Sigmoid colon (tissue), 7 donors: ENCODE results near the gene PWWP2A. TPM values are rescaled to one million over a fixed set of nuclear protein-coding genes. Genes with fewer than 3 reads are reported as not detected.

Experiments used
- DNase-seq: peaks from one replicate; pipeline ENCODE4 v3.0.0-alpha.2; 2019
- H3K27ac ChIP-seq, 4 donors: fragments of 200-600 bp; sonication (generic); one replicate each; pipeline ENCODE4 v1.5.1; 2016 to 2019; ENCODE audit warnings: mild to moderate bottlenecking in 1 of 4
- H3K27me3 ChIP-seq, 3 donors: fragments of 200-600 bp; sonication (generic); one replicate each; pipeline ENCODE4 v1.5.1; 2019; ENCODE audit warnings: mild to moderate bottlenecking in 1 of 3
- H3K36me3 ChIP-seq, 4 donors: fragments of 200-600 bp; sonication (generic); one replicate each; pipeline ENCODE4 v1.5.1; 2016 to 2019
- H3K4me1 ChIP-seq, 4 donors: fragments of 200-600 bp; sonication (generic); one replicate each; pipeline ENCODE4 v1.5.1; 2017 to 2019
- H3K4me3 ChIP-seq, 4 donors: fragments of 200-600 bp; sonication (generic); one replicate each; pipeline ENCODE4 v1.5.1; 2017 to 2019; ENCODE audit warnings: mild to moderate bottlenecking in 2 of 4, moderate library complexity in 1 of 4
- H3K9me3 ChIP-seq, 4 donors: fragments of 200-600 bp in 3 of 4; sonication (generic) in 3 of 4; one replicate each; pipeline versions ENCODE4 v1.5.1 to v1.6.1; 2013 to 2019
- CTCF ChIP-seq, 4 experiments: fragments of 450-650 bp in 3 of 4; fragments of 200-600 bp in 1 of 4; IDR thresholded peaks; one replicate each; pipeline ENCODE4 v1.5.1; 2016 to 2019; ENCODE audit warnings: antibody characterized with exemption in 4 of 4, mild to moderate bottlenecking in 3 of 4, moderate library complexity in 2 of 4
- EP300 ChIP-seq, 4 donors: sonication (generic); formaldehyde crosslinking; IDR thresholded peaks; one replicate each; pipeline ENCODE4 v1.6.1; 2017; ENCODE audit warnings: antibody characterized with exemption in 4 of 4
- POLR2A ChIP-seq, 2 donors: fragments of 450-650 bp; IDR thresholded peaks; one replicate each; pipeline ENCODE4 v1.6.1; 2016; ENCODE audit warnings: antibody characterized with exemption in 2 of 2, mild to moderate bottlenecking in 2 of 2, moderate library complexity in 2 of 2
- POLR2AphosphoS5 ChIP-seq, 4 donors: sonication (generic); formaldehyde crosslinking; IDR thresholded peaks; one replicate each; pipeline ENCODE4 v1.6.1; 2017; ENCODE audit warnings: antibody characterized with exemption in 4 of 4
- WGBS, 2 donors: extraction: QIAGEN DNeasy Blood & Tissue Kit; methylation state at CpG; one replicate each; pipeline ENCODE4 v1.1.7; 2013; 5-methylcytosine and 5-hydroxymethylcytosine counted together
- intact Hi-C: fragments of 100-400 bp; cut with DNase I; formaldehyde crosslinking; loops from one replicate; pipeline ENCODE4 v1.15.1; 2023
- polyA plus RNA-seq, 3 donors: library from polyadenylated mRNA; stranded (reverse); fragments of 200-250 nt; gene quantifications; one replicate each; pipeline ENCODE4 v1.2.3, GENCODE V29; 2013
- total RNA-seq, 4 donors: library from RNA; depleted of rRNA; stranded (reverse); fragments of >200 nt; gene quantifications; one replicate each; pipeline ENCODE4 v1.1.0, GENCODE V29; 2016
- donor health status: healthy with polysubstance abuse.
- donor health status: Bipolar disorder and iron deficiency.
- donor health status: healthy.

Gene PWWP2A
- total and polyA plus RNA-seq, 7 donors, result 9.0 to 33.2 (median 24.8) TPM

GRCh38 chr5:160061770-160062169, 57.5 kb downstream of the PWWP2A start:
- intact Hi-C loops, result no loop called here
- Histone ChIP-seq H3K27ac (no peak overlapping the region), H3K27me3 (no peaks in the 10 kb centered on the region), H3K4me1 (no peaks in the 10 kb centered on the region), H3K4me3 (no peak overlapping the region), H3K9me3 (no peaks in the 10 kb centered on the region), H3K36me3 (peaks cover 6 to 80% (median 25%) of the 10 kb centered on the region in 4 donors)
- 63 to 95% methylated on average over 3 of the region's 3 CpGs for WGBS, 2 donors
- TF ChIP-seq POLR2AphosphoS5 (IDR thresholded peaks at IDR 0.05), result no peak
- TF ChIP-seq POLR2A (IDR thresholded peaks at IDR 0.05), result no peak
- TF ChIP-seq EP300 (IDR thresholded peaks at IDR 0.05), result no peak
- TF ChIP-seq CTCF (IDR thresholded peaks at IDR 0.05), result no peak
- no peak for DNase-seq

GRCh38 chr5:160060001-160060400, 59.2 kb downstream of the PWWP2A start:
- TF ChIP-seq POLR2A (IDR thresholded peaks at IDR 0.05) (no peak), EP300 (IDR thresholded peaks at IDR 0.05) (no peak), POLR2AphosphoS5 (IDR thresholded peaks at IDR 0.05) (no peak)
- no peak for DNase-seq

DNA sequence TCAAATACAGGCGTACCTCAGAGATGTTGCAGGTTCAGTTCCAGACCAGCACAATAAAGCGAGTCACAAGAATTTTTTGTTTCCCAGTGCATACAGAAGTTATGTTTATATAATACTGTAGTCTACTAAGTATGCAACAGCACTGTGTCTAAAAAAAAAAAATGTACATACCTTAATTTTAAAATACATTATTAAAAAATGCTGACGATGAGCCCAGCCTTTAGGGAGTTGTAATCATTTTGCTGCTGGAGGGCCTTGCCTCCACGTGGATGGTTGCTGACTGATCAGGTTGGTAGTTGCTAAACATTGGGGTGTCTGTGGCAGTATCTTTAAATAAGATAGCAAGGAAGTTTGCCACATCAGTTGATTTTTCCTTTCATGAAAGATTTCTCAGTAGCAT, 62.0 kb downstream of the PWWP2A start:
- H3K27me3 ChIP-seq, result no peaks in the 10 kb centered on the region
- no peak for DNase-seq
- WGBS, 2 donors, result 97 to 98% methylated on average over 4 of the region's 4 CpGs
- TF ChIP-seq CTCF (IDR thresholded peaks at IDR 0.05) (no peak), POLR2AphosphoS5 (IDR thresholded peaks at IDR 0.05) (no peak), POLR2A (IDR thresholded peaks at IDR 0.05) (no peak), EP300 (IDR thresholded peaks at IDR 0.05) (no peak)
- no peak overlapping the region for H3K4me3 ChIP-seq
- no peaks in the 10 kb centered on the region for H3K9me3 ChIP-seq
- H3K4me1 ChIP-seq, result no peaks in the 10 kb centered on the region
- intact Hi-C loops, result no loop called here
- H3K27ac ChIP-seq, result no peak overlapping the region
- H3K36me3 ChIP-seq, result peaks cover 29 to 95% (median 36%) of the 10 kb centered on the region in 4 donors

More at GRCh38 chr5:160060001-160060400, 59.2 kb downstream of the PWWP2A start:
- Histone ChIP-seq H3K36me3 (peaks cover 24 to 80% (median 30%) of the 10 kb centered on the region in 4 donors), H3K27ac (no peak overlapping the region), H3K4me3 (no peak overlapping the region), H3K4me1 (no peaks in the 10 kb centered on the region), H3K9me3 (no peaks in the 10 kb centered on the region), H3K27me3 (no peaks in the 10 kb centered on the region)
- intact Hi-C loops, result no loop called here
- WGBS, 2 donors, result 94 to 97% methylated on average over 4 of the region's 4 CpGs

GRCh38 chr5:160054831-160055230, 64.4 kb downstream of the PWWP2A start:
- no peak overlapping the region for H3K4me3 ChIP-seq
- no peaks in the 10 kb centered on the region for H3K9me3 ChIP-seq
- no peak for TF ChIP-seq POLR2A (IDR thresholded peaks at IDR 0.05)
- no peak for TF ChIP-seq EP300 (IDR thresholded peaks at IDR 0.05)
- no peak for TF ChIP-seq CTCF (IDR thresholded peaks at IDR 0.05)
- TF ChIP-seq POLR2AphosphoS5 (IDR thresholded peaks at IDR 0.05), result no peak
- no peak for DNase-seq
- H3K27me3 ChIP-seq, result no peaks in the 10 kb centered on the region
- no peak overlapping the region for H3K27ac ChIP-seq
- WGBS, 2 donors, result 63 to 79% methylated on average over 2 of the region's 2 CpGs
- intact Hi-C loops, result no loop called here
- H3K4me1 ChIP-seq, result no peaks in the 10 kb centered on the region
- H3K36me3 ChIP-seq, result peaks cover 41 to 97% (median 49%) of the 10 kb centered on the region in 4 donors

DNA sequence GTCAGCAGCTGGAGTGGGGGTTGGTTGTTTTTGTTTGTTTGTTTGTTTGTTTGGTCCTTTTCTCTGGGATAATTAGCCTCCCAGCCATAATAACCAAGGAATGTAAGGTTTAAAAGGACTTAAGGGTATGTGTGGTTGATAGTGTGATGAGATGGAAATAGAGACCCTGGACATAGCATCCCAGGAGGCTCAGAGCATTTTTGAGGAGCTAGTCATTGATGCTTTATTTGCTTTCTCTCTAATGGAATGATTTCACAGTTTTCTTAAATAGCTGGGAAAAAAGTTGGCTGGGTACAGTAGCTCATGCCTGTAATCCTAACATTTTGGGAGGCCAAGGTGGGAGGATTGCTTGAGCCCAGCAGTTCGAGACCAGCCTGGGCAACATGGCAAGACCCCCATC, 65.2 kb downstream of the PWWP2A start:
- Histone ChIP-seq H3K4me3 (no peak overlapping the region), H3K27me3 (no peaks in the 10 kb centered on the region), H3K27ac (no peak overlapping the region), H3K36me3 (peaks cover 48 to 97% (median 52%) of the 10 kb centered on the region in 4 donors), H3K9me3 (no peaks in the 10 kb centered on the region), H3K4me1 (no peaks in the 10 kb centered on the region)
- no peak for DNase-seq
- WGBS, 2 donors, result 96 to 97% methylated on average over 1 of the region's 1 CpG
- intact Hi-C loops, result no loop called here
- no peak for TF ChIP-seq CTCF (IDR thresholded peaks at IDR 0.05)
- TF ChIP-seq POLR2A (IDR thresholded peaks at IDR 0.05), result no peak
